Common myeloid progenitor, CD34-positive (primary cell): ENCODE results near the gene BMAL2.

ENCODE experiments used
- CTCF ChIA-PET: fragments of 350-600 bp; sonication (Branson Sonifier 250); formaldehyde crosslinking; loops from one replicate; lab custom pipeline; 2021; ENCODE audit warnings: antibody characterized with exemption; lab: Charles Lee
- POLR2A ChIA-PET: fragments of 350-600 bp; sonication (Branson Sonifier 250); formaldehyde crosslinking; loops from one replicate; lab custom pipeline; 2021; ENCODE audit warnings: antibody characterized with exemption; lab: Charles Lee
- DNase-seq, 3 donors: peaks; one replicate each; pipeline versions ENCODE4 v3.0.0 to v3.0.0-alpha.2; 2013
- H3K27ac ChIP-seq, 2 experiments: 1 replicate in 1 of 2; 2 replicates in 1 of 2; pipeline ENCODE4 v1.7.0; 2013; ENCODE audit warnings: inconsistent platforms in 2 of 2, low read length in 2 of 2, mild to moderate bottlenecking in 2 of 2, low read depth in 1 of 2, moderate library complexity in 1 of 2; ENCODE audit not compliant: severe bottlenecking in 2 of 2, insufficient read depth in 1 of 2, poor library complexity in 1 of 2
- H3K27me3 ChIP-seq, 5 experiments: replicated peaks in 2 of 5; 1 replicate in 3 of 5; 2 replicates in 2 of 5; pipeline versions ENCODE4 v1.6.1 to v1.7.0; 2013; ENCODE audit warnings: low read length in 4 of 5, mild to moderate bottlenecking in 2 of 5, moderate library complexity in 2 of 5, inconsistent platforms in 1 of 5; ENCODE audit not compliant: insufficient read depth in 5 of 5, control insufficient read depth in 4 of 5
- H3K36me3 ChIP-seq, 4 experiments: 1 replicate in 2 of 4; 2 replicates in 2 of 4; pipeline versions ENCODE4 v1.6.1 to v1.7.0; 2013; ENCODE audit warnings: low read length in 3 of 4, control low read depth in 1 of 4, mild to moderate bottlenecking in 1 of 4; ENCODE audit not compliant: control insufficient read depth in 4 of 4, insufficient read depth in 4 of 4
- H3K4me1 ChIP-seq, 4 experiments: 1 replicate in 3 of 4; 2 replicates in 1 of 4; pipeline versions ENCODE4 v1.6.1 to v1.7.1; 2013; ENCODE audit warnings: low read length in 3 of 4, mild to moderate bottlenecking in 3 of 4, control low read depth in 1 of 4, inconsistent platforms in 1 of 4, moderate library complexity in 1 of 4; ENCODE audit not compliant: control insufficient read depth in 4 of 4, insufficient read depth in 4 of 4; ENCODE audit errors: control extremely low read depth in 1 of 4
- H3K4me3 ChIP-seq, 7 experiments: 1 replicate in 4 of 7; 2 replicates in 3 of 7; pipeline versions ENCODE4 v1.5.1 to v1.7.0; 2013; ENCODE audit warnings: mild to moderate bottlenecking in 7 of 7, low read length in 6 of 7, moderate library complexity in 6 of 7, inconsistent platforms in 2 of 7, low read depth in 2 of 7, control low read depth in 1 of 7; ENCODE audit not compliant: insufficient read depth in 4 of 7, control insufficient read depth in 1 of 7; ENCODE audit errors: extremely low read depth in 1 of 7
- H3K9me3 ChIP-seq, 5 experiments: 1 replicate in 4 of 5; 2 replicates in 1 of 5; pipeline versions ENCODE4 v1.6.1 to v1.7.1; 2013; ENCODE audit warnings: low read length in 4 of 5, mild to moderate bottlenecking in 2 of 5, inconsistent platforms in 1 of 5, low read depth in 1 of 5, moderate library complexity in 1 of 5; ENCODE audit not compliant: control insufficient read depth in 4 of 5, insufficient read depth in 2 of 5; ENCODE audit errors: control extremely low read depth in 1 of 5
- WGBS: methylation state at CpG from one replicate; pipeline ENCODE4 v1.1.5; 2013; ENCODE audit not compliant: insufficient coverage; 5-methylcytosine and 5-hydroxymethylcytosine counted together

BMAL2 gene

DNA sequence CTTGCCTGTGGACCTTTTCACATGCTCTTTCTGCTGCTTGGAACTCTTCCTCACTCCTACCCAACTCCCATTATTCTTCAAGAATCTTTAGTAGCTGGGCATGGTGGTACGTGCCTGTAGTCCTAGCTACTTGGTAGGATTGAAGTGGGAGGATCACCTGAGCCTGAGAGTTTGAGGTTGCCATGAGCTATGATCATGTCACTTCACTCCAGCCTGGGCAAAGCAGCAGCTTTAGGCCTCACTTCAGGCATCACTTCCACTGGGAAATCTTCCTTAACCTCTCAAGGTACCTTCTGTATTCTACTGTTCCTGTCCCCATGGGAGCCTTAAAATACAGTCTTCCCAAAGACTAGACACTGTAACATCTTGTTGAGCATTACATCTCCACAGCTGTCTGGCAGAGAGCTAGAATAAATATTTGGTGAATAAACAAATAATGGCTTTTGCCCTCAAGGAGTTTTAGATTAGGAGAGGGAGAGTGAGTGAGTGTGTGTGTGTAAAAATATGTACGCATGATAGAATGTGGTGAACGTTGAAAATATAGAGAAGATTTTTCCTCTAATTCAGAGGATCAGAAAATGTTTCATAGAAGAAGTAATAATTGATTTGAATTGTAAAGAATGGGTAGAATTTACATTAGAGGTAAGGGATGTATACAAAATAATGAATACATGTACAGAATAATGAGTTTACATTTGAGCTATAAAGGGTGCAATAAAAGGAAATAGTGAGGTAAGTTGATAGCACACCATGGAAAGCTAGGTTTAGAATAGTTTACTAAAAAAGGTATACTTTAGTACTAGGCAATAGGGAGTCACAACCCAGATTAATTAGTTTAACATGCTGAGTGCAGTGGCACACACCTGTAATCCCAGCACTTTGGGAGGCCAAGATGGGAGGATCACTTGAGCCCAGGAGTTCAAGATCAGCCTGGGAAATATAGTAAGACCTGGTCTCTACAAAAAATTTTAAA, 29.2 kb upstream of the BMAL2 start:
- H3K4me1 ChIP-seq, result peaks cover 4 to 8% (median 4%) of the 10 kb centered on the region in 4 experiments
- H3K27me3 ChIP-seq, result no peaks in the 10 kb centered on the region
- peaks cover 0 to 4% (median 0%) of the 10 kb centered on the region in 5 experiments for H3K9me3 ChIP-seq
- no peak for DNase-seq
- ChIA-PET CTCF (interaction anchor here (0.6 to 4.9 kb wide), 10 partner anchors 9 to 419 kb away, joined by 3 to 61 read pairs (median 3); partner anchors contain the start of gene TM7SF3), POLR2A (interaction anchor here (0.7 kb wide), 1 partner anchor 317 kb away, joined by 3 read pairs; no protein-coding TSS in a partner anchor)
- H3K36me3 ChIP-seq, result peaks cover 0 to 21% (median 11%) of the 10 kb centered on the region in 4 experiments
- no peak overlapping the region for H3K27ac ChIP-seq
- WGBS, result 100% methylated on average over 3 of the region's 3 CpGs
- no peak overlapping the region for H3K4me3 ChIP-seq

DNA sequence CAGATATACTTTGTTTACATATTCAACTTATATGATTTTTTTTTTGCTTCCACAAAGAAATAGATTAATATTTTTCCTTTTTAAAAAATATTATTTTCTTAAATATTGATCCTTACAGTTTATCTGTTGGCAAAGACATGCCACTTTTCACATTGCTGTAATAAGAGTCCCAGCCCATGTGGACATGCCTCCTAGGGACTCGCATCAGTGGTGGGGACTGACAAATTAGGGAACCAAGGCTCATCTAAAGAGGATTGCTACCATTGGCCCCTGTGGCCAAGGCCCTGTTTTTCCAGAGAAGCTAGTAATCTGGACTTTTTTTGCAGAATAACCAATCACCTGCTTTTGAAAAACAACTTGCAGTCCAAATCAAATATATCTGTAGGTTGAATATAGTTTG, 27.8 kb upstream of the BMAL2 start:
- CTCF ChIA-PET, result interaction anchor here (0.8 to 4.9 kb wide), 16 partner anchors 8 to 1186 kb away, joined by 3 to 61 read pairs (median 3); partner anchors contain the start of genes BMAL2, ITPR2, MED21 and TM7SF3
- H3K4me3 ChIP-seq, result no peak overlapping the region
- no peaks in the 10 kb centered on the region for H3K9me3 ChIP-seq
- peaks cover 4 to 8% (median 4%) of the 10 kb centered on the region in 4 experiments for H3K4me1 ChIP-seq
- H3K27ac ChIP-seq, result no peak overlapping the region
- peak in 2 of 3 donors; percentile 6 to 24 for DNase-seq
- POLR2A ChIA-PET, result interaction anchor here (0.7 kb wide), 1 partner anchor 77 kb away, joined by 7 read pairs; no protein-coding TSS in a partner anchor
- H3K36me3 ChIP-seq, result peaks cover 0 to 21% (median 14%) of the 10 kb centered on the region in 4 experiments
- H3K27me3 ChIP-seq, result no peaks in the 10 kb centered on the region
- WGBS, result 77% methylated on average over 1 of the region's 1 CpG

DNA sequence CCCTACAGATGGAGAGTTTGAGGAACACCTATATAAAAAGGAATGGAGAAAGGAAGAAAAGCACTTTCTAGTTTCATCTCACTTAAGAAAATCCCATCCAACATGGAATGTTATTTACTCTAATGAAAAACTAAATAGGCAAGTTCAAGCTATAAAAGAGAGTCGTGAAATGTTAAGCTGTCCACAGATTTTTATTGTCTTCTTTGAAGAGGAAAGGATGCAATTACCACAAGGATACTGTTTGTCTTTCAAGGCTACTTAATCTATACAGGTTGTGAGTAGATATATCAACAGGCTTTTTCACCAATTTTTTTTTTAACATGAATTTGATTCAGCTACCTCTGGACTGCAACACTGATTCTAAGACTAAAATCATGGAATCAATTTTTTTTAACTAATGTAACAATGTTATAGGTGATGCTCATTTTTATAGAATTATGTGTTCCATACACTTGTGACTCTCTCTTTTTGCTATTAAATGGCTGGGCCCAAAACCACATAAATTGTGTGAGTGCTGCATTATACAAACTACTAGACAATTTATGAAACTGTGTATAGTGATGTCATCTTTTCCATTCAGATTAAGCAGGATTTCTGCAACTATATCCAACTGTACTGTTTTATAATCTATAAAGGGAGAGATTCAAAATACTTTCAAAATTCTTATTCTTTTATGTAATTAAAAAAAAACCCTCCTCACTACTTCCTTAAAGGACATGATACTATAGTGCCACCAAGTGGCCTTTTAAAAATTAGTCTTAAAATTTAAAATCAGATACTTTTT, 26.8 kb upstream of the BMAL2 start:
- H3K27me3 ChIP-seq, result no peaks in the 10 kb centered on the region
- CTCF ChIA-PET, result interaction anchor here (0.7 to 4.9 kb wide), 29 partner anchors 9 to 1187 kb away, joined by 3 to 61 read pairs (median 3); partner anchors contain the start of genes BMAL2, ITPR2, MED21 and TM7SF3
- DNase-seq, result peak; percentile 64 to 83 (median 77)
- POLR2A ChIA-PET, result interaction anchor here (0.6 to 0.8 kb wide), 3 partner anchors 291 to 605 kb away, joined by 3 read pairs; no protein-coding TSS in a partner anchor
- H3K36me3 ChIP-seq, result peaks cover 8 to 20% (median 15%) of the 10 kb centered on the region in 4 experiments
- H3K9me3 ChIP-seq, result no peaks in the 10 kb centered on the region
- peaks cover 4 to 8% (median 4%) of the 10 kb centered on the region in 4 experiments for H3K4me1 ChIP-seq
- WGBS, result no CpG with 5 or more reads among the region's 1 CpG
- peak overlapping the region in 1 of 2 experiments; percentile 4 for H3K27ac ChIP-seq
- no peak overlapping the region for H3K4me3 ChIP-seq

DNA sequence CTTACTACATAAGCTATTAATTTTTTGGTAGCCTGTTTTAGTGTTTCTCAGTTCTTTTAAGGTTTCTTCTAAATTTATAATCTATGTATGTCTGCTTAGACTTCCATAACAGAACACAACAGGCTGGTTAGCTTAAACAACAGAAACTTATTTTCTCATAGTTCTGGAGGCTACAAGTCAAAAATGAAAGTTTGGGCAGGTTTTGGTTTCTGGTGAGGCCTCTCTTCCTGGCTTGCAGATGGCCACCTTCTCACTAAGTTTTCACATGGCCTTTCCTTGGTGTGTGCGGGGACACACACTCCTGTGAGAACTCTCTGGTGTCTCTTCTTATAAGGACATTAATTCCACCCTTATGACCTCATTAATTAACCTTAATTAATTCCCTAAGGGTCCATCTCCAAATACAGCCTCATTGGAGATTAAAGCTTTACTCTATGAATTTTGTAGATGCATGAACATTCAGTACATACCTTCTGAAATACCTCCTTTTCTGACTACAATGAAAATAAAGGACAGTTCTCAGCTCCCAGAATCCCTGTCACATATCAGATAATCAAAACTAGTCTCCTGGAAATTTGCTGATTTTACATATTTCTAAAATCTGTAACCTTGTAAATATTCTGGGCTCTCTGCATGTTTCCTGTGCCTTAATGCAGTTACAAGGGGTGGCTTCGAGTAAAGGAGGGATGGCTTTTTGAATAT, 23.2 kb upstream of the BMAL2 start:
- WGBS, result 94% methylated on average over 2 of the region's 2 CpGs
- H3K9me3 ChIP-seq, result no peaks in the 10 kb centered on the region
- DNase-seq, result no peak
- no peak overlapping the region for H3K27ac ChIP-seq
- peaks cover 4 to 8% (median 4%) of the 10 kb centered on the region in 4 experiments for H3K4me1 ChIP-seq
- ChIA-PET CTCF (interaction anchor here (1.2 to 1.6 kb wide), 2 partner anchors 8 to 294 kb away, joined by 3 to 4 read pairs; no protein-coding TSS in a partner anchor), POLR2A (interaction anchor here (0.7 kb wide), 1 partner anchor 631 kb away, joined by 3 read pairs; no protein-coding TSS in a partner anchor)
- no peak overlapping the region for H3K4me3 ChIP-seq
- H3K27me3 ChIP-seq, result no peaks in the 10 kb centered on the region
- peaks cover 11 to 24% (median 17%) of the 10 kb centered on the region in 4 experiments for H3K36me3 ChIP-seq

DNA sequence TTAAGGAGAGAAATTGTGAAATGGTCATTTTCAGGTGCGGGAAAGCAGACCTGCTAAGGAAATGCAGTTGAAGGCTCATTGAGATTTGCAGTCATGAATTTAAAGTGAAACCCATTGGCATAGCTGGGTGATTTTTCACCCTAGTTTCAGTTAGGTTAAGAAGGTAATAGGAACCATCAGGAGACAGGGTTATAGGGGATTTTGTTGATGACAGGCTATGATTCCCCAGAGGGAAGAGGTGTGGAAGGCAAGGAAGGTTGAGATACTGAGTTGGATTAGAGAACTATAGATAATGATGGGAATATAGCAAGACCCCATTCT, 22.7 kb upstream of the BMAL2 start:
- WGBS, result no CpG with 5 or more reads among the region's 1 CpG
- H3K36me3 ChIP-seq, result peaks cover 11 to 26% (median 21%) of the 10 kb centered on the region in 4 experiments
- no peaks in the 10 kb centered on the region for H3K27me3 ChIP-seq
- H3K27ac ChIP-seq, result no peak overlapping the region
- H3K9me3 ChIP-seq, result no peaks in the 10 kb centered on the region
- H3K4me1 ChIP-seq, result peaks cover 2 to 7% (median 3%) of the 10 kb centered on the region in 4 experiments
- CTCF ChIA-PET, result interaction anchor here (1.0 to 1.6 kb wide), 3 partner anchors 8 to 294 kb away, joined by 3 to 4 read pairs (median 4); no protein-coding TSS in a partner anchor
- no peak for DNase-seq
- no peak overlapping the region for H3K4me3 ChIP-seq
- POLR2A ChIA-PET, result no interaction called here

DNA sequence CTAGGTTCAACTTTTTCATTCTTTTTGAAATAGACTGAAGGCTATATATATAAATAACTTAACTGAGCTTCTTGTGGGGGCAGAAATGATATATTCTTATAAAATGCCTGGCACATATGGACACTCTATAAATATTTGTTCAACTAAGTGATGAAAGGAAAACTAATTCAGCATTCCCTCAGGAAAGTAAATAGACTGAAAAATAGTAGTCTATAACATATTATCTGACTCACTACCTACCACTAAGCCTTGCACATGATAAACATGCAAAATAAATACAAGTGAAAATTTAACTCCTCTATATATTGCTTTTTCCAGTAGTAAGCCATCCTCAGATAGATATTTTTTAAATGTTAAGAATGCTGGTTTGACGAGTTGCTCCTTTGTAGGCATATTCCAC, 15.7 kb upstream of the BMAL2 start:
- Histone ChIP-seq H3K4me1 (no peaks in the 10 kb centered on the region), H3K4me3 (no peak overlapping the region), H3K27ac (no peak overlapping the region), H3K27me3 (no peaks in the 10 kb centered on the region), H3K9me3 (no peaks in the 10 kb centered on the region), H3K36me3 (peaks cover 12 to 35% (median 26%) of the 10 kb centered on the region in 4 experiments)
- 100% methylated on average over 1 of the region's 1 CpG for WGBS
- DNase-seq, result no peak
- CTCF ChIA-PET, result interaction anchor here (1.0 to 1.2 kb wide), 2 partner anchors 8 to 10 kb away, joined by 3 read pairs; no protein-coding TSS in a partner anchor
- POLR2A ChIA-PET, result no interaction called here
